ENCODE results near the gene LMBR1L. TPM values are rescaled to one million over a fixed set of nuclear protein-coding genes. Genes with fewer than 3 reads are reported as not detected.

LMBR1L gene
- total and polyA plus RNA-seq, 2 of the 13 experiments (the other 11 are each of a cell fraction or from before 2014, with no cell fraction given): 12.2 to 65.9 TPM

- TF ChIP-seq, protein P1, sequence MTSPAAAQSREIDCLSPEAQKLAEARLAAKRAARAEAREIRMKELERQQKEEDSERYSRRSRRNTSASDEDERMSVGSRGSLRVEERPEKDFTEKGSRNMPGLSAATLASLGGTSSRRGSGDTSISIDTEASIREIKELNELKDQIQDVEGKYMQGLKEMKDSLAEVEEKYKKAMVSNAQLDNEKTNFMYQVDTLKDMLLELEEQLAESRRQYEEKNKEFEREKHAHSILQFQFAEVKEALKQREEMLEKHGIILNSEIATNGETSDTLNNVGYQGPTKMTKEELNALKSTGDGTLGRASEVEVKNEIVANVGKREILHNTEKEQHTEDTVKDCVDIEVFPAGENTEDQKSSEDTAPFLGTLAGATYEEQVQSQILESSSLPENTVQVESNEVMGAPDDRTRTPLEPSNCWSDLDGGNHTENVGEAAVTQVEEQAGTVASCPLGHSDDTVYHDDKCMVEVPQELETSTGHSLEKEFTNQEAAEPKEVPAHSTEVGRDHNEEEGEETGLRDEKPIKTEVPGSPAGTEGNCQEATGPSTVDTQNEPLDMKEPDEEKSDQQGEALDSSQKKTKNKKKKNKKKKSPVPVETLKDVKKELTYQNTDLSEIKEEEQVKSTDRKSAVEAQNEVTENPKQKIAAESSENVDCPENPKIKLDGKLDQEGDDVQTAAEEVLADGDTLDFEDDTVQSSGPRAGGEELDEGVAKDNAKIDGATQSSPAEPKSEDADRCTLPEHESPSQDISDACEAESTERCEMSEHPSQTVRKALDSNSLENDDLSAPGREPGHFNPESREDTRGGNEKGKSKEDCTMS (CRISPR knock-in tag; conservative IDR thresholded peaks at IDR 0.05): no peak
- peak; percentile 11 to 89; a peak in 3 of 4 replicates for TF ChIP-seq KLF16 (CRISPR knock-in tag; IDR thresholded peaks at IDR 0.05)
- TF ChIP-seq, protein P2, sequence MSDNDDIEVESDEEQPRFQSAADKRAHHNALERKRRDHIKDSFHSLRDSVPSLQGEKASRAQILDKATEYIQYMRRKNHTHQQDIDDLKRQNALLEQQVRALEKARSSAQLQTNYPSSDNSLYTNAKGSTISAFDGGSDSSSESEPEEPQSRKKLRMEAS (IDR thresholded peaks at IDR 0.05): peak; percentile 91
- TF ChIP-seq ZNF772 (CRISPR knock-in tag; IDR thresholded peaks at IDR 0.05): peak; percentile 52; the same call in 1 of the 2 replicates
- peak; percentile 98 for TF ChIP-seq ZMAT3 (CRISPR knock-in tag; conservative IDR thresholded peaks at IDR 0.05)
- peak; percentile 86 for TF ChIP-seq ZSCAN9 (CRISPR knock-in tag; IDR thresholded peaks at IDR 0.05; ENCODE audit: borderline replicate concordance)
- 0 out of 2 replicates have a peak, but pooled peaks have one; percentile 12 for TF ChIP-seq ZNF609 (CRISPR knock-in tag; IDR thresholded peaks at IDR 0.05; ENCODE audit: borderline replicate concordance)
- TF ChIP-seq, protein P3, sequence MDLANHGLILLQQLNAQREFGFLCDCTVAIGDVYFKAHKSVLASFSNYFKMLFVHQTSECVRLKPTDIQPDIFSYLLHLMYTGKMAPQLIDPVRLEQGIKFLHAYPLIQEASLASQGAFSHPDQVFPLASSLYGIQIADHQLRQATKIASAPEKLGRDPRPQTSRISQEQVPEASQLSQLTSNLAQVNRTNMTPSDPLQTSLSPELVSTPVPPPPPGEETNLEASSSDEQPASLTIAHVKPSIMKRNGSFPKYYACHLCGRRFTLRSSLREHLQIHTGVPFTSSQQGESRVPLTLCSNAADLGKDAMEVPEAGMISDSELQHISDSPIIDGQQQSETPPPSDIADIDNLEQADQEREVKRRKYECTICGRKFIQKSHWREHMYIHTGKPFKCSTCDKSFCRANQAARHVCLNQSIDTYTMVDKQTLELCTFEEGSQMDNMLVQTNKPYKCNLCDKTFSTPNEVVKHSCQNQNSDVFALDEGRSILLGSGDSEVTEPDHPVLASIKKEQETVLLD (CRISPR knock-in tag; IDR thresholded peaks at IDR 0.05; ENCODE audit: low read depth): peak; percentile 61; the same call in 1 of the 2 replicates
- TF ChIP-seq, protein P4, sequence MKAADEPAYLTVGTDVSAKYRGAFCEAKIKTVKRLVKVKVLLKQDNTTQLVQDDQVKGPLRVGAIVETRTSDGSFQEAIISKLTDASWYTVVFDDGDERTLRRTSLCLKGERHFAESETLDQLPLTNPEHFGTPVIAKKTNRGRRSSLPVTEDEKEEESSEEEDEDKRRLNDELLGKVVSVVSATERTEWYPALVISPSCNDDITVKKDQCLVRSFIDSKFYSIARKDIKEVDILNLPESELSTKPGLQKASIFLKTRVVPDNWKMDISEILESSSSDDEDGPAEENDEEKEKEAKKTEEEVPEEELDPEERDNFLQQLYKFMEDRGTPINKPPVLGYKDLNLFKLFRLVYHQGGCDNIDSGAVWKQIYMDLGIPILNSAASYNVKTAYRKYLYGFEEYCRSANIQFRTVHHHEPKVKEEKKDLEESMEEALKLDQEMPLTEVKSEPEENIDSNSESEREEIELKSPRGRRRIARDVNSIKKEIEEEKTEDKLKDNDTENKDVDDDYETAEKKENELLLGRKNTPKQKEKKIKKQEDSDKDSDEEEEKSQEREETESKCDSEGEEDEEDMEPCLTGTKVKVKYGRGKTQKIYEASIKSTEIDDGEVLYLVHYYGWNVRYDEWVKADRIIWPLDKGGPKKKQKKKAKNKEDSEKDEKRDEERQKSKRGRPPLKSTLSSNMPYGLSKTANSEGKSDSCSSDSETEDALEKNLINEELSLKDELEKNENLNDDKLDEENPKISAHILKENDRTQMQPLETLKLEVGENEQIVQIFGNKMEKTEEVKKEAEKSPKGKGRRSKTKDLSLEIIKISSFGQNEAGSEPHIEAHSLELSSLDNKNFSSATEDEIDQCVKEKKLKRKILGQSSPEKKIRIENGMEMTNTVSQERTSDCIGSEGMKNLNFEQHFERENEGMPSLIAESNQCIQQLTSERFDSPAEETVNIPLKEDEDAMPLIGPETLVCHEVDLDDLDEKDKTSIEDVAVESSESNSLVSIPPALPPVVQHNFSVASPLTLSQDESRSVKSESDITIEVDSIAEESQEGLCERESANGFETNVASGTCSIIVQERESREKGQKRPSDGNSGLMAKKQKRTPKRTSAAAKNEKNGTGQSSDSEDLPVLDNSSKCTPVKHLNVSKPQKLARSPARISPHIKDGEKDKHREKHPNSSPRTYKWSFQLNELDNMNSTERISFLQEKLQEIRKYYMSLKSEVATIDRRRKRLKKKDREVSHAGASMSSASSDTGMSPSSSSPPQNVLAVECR (CRISPR knock-in tag; IDR thresholded peaks at IDR 0.05; ENCODE audit: borderline replicate concordance): peak; percentile 92
- no peak for TF ChIP-seq TEAD2 (CRISPR knock-in tag; IDR thresholded peaks at IDR 0.05)
- no peak for TF ChIP-seq RELA (CRISPR knock-in tag; IDR thresholded peaks at IDR 0.05)
- TF ChIP-seq ZNF253 (CRISPR knock-in tag; IDR thresholded peaks at IDR 0.05; ENCODE audit: borderline replicate concordance): 0 out of 2 replicates have a peak, but pooled peaks have one; percentile 80
- TF ChIP-seq MTF1 (CRISPR knock-in tag; IDR thresholded peaks at IDR 0.05): no peak
- TF ChIP-seq SPEN (CRISPR knock-in tag; IDR thresholded peaks at IDR 0.05; ENCODE audit: low read depth): peak; percentile 56
Observed at GRCh38 chr12:49130151-49131050, 19.8 kb upstream of the LMBR1L start (continued).
